NCI-H1092 treated with DMSO at 0.1 percent for 48 hours (cell line): ENCODE measurements around the gene NOS3.

Experiments used
- DNase-seq: peaks from one replicate; lab custom pipeline; 2025; lab: John Stamatoyannopoulos, UW

Gene NOS3

GRCh38 chr7:150964593-150965111 lies 26.2 kb upstream of the NOS3 start:
- DNase-seq: peak; percentile 22

GRCh38 chr7:150965273-150965830 lies 25.5 kb upstream of the NOS3 start:
- no peak for DNase-seq

- DNase-seq: no peak
Measured at GRCh38 chr7:150966002-150966401, 24.8 kb upstream of the NOS3 start.

DNA sequence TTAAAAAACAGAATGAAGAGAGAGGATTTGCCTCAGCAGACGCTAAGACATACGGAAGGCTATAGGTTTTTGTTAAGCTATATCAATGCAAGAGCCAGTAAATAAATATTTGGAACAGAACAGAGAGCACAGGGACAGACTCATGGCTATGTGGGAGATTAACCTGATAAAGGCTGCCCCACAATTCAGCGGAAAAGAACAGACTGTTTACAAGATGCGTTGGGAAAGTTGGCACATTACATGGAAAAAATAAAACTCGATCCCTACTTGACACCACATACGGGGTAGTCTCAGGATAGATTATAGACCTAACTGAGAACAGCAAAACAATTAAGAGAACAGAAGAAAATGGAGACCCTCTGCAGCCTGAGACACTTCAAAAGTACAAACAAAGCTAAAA lies 23.5 kb upstream of the NOS3 start:
- peak; percentile 19 for DNase-seq

DNA sequence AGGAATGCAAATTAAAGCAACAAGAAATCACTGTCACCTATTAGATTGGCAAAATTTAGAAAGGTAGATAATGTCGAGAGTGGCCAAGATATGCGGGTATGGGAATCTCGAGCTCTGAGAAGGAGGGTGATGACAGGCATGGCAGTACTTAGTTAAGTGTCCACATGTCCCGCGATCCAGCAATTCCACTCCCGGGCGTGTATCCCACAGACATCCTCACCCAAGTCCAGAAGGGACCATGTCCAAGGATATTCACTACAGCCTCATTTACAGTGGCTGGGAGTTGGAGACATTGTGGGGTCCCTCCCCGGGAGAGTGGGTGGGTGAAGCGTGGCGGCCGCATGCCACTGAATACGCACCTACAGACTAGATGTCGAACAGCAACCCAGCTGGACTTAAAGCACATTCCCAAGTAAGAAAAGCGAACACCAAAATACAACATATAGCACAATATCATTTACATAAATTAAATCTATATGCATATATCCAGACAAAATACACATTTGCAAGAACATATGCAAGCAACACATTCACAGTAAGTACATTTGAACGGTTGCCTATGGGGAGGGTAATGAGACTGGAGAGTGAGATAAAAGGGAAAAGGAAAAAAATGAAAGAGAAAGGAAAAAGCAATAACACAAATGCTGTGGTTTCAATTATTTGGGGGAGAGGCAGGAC lies 22.6 kb upstream of the NOS3 start:
- DNase-seq: no peak

DNA sequence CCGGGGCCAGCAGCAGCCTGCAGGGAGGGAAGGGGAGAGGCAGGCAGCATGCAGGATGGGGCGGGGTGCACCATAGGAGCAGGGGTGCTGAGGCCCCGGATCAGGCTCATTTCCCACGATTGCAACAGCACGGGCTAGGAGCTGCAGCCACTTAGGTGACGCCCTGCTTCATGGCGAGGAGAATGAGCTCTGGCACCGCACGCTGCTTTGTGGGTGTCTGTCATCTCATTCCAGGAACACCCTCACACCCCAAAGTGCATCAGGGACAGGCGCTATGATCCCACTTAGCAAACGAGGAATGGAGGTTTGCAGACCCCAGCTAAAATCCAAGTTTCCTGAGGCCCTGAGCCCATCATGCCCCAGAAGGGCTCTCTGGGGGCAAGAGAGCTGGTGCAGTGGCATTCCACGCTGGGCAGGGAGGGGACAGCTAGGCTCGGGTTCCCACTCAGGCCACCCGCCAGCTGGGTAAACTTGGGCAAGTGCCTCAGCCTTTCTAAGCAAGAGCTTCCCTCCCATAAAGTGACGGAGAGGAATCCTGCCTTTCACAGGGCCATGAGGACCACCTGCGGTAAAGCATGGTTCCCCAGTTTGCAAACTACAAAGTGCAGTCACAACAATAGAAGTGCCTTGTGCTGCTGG lies 22.0 kb upstream of the NOS3 start:
- peak; percentile 60 for DNase-seq

GRCh38 chr7:150969475-150969874 lies 21.3 kb upstream of the NOS3 start:
- peak; percentile 78 for DNase-seq

- DNase-seq: no peak
Measured at GRCh38 chr7:150970424-150970823, 20.4 kb upstream of the NOS3 start.

GRCh38 chr7:150971242-150972022 lies 19.4 kb upstream of the NOS3 start:
- DNase-seq: peak; percentile 80

- peak; percentile 89 for DNase-seq
Measured at GRCh38 chr7:150972023-150972468, 18.8 kb upstream of the NOS3 start.

DNA sequence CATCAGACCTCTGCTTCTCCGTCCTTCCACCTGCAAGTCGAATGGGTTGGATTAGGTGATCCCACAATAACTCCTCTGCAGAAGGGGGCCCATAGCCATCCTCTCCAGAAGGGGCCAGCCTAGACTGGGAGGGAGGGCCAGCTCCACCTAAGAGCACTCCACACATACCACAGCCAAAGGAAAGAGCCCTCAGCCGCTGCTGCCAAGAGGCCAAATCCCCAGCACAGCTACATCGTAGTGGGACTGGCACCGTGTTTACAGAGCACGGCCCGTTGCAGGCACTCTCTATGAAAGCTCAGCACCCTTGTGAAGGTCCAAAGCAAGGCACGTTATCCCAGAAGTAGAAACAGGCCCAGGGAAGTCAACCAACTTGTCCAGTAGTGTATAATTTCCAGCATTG lies 18.1 kb upstream of the NOS3 start:
- no peak for DNase-seq

GRCh38 chr7:150973571-150974451 lies 17.0 kb upstream of the NOS3 start:
- DNase-seq: peak; percentile 38

GRCh38 chr7:150974468-150975391 lies 16.1 kb upstream of the NOS3 start:
- peak; percentile 80 for DNase-seq

DNA sequence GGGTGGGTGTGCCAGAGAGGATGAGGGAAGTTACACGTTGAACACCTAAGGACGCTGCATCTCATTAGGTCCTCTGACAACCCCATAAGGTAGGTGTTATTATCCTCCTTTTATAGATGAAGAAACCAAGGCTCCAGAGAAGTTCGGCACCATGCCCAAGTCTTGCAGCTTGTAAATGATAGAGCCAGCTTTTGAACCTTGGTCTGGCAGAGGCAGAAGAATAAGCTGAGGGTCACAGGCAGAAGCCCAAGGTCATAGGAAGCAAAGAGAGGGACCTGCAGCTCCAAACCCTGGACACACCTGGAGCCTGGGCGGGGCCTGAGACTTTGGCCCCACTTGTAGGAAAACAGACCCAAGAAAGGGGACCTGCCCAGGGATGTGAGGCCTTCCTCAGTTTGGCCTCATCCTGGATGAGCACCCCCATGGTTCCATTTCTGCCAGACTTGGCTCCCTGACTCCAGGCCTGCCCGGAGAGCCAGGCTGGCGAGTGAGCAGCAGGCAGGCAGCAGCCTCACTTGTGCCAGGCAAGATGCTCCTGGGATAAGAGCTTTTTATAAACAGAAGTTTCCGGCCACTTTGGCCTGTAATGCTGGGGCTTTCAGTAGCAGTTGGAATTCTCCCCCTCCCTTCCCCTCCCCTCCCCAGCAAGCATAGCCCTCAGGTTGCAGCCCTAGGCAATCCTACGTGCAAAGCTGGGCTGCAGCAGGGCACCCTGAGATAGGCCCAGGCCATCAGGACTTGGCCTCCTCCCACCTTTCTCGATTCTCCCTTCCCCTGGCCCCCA lies 15.1 kb upstream of the NOS3 start:
- no peak for DNase-seq

DNA sequence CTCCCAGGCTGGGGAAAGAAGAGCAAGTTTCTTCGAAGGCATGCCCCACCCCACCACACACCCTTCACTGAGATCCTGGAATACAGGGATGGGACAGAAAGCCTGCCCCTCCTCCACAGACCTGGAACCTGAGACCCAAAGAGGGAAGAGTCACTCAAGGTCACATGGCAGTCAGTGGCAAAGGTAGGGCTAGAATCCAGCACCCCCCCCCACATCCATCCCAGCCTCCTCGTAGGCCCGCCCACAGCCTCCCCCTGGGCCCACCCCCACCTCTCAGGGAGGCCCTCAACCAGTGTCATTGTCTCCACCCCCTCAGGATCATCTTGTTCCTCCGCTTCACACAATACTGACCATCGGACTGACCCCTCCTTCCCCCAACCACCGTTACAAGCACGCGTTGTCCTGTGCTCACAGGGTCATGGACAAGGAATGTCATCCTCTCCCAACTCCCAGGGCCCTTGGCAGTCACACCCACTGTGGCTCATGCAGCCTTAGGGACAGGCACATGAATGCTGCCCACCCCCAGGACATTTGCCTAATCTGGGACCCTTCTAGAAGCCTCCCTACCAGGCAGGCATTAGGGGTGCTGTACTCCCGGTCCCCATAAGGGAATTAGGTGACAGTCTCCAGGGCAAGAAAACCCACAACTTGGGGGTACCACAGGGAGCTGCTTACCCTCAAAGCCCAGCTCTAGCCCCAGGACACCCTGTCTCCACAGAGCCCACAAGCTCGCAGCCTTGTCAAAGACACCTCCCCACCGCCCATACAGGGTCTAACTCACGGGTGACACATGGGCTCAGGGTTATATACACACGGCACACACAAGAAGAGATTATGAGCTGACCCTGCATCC lies 14.1 kb upstream of the NOS3 start:
- DNase-seq: no peak

GRCh38 chr7:150977382-150978125 lies 13.3 kb upstream of the NOS3 start:
- DNase-seq: peak; percentile 39

- peak; percentile 95 for DNase-seq
Measured at GRCh38 chr7:150978126-150978789, 12.6 kb upstream of the NOS3 start, which contains the start of gene KCNH2. Gene KCNH2 (minus strand): TSS chr7:150978321. CDS start chr7:150977913, 408 bp downstream.
